ENCODE results near the gene DSCAM.

GRCh38 chr21:40049931-40050290 is 797.0 kb downstream of the DSCAM start:
- TF ChIP-seq EZH2 (IDR thresholded peaks at IDR 0.05; ENCODE audit: insufficient read depth, poor library complexity, severe bottlenecking) (no peak), EZH2phosphoT487 (IDR thresholded peaks at IDR 0.05; ENCODE audit: insufficient read depth, low read depth) (no peak)
